A172 (cell line): ENCODE measurements around the gene EFNA1. TPM values are rescaled to one million over a fixed set of nuclear protein-coding genes. Genes with fewer than 3 reads are reported as not detected.
"Not testable (repeated sequence)": the region's sequence is repeated elsewhere in the genome, so short reads cannot be mapped to it uniquely, and the experiment has no call there.

Experiments
- DNase-seq: peaks from one replicate; pipeline ENCODE4 v3.0.0-alpha.2; 2015; ENCODE audit warnings: low spot score
- total RNA-seq: library from RNA; depleted of rRNA; stranded (reverse); fragments of >200 nt; shearing (Covaris generic); gene quantifications from 2 replicates; pipeline ENCODE4 v1.2.3, GENCODE V29; 2014

EFNA1 gene
- total RNA-seq, 1 experiment from 2014 or later: 17.0 TPM

DNA sequence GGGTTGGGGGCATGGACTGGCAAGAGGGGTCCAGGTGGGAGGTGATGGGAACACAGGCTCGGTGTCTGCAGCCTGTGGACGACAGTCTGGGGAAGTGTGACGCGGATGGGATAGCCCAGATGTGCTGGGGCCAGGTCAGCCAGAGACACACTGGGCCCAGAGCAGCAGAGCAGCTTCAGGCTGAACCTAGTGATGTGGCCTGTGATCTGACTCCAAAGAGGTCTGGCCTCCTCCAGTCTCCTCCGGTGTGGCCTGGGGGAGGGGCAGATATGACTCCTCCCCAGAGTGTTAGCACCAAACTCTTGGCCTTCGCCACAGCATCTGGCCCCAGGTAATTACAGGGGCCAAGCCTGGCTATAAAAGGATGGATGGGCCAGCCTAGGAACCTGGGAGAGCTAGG lies 35.5 kb upstream of the EFNA1 start:
- no peak for DNase-seq

DNA sequence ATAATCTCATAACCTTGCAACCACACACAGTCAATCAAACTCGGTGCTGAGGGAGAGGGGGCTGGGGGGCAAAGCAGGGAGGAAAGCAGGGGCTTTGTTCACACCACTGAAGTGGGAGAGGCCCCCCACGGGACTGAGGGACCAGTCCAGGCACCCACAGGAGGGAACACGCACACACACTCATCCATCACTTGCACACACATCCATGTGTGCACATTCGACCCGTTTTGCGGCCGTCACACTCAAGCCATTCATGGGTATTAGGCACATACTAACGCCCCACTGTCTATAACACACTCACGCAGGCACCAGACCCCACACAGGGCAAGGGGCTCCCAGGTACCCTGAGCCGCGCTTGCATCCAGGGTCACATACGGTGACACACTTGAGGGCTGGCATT lies 35.0 kb upstream of the EFNA1 start:
- no peak for DNase-seq

DNA sequence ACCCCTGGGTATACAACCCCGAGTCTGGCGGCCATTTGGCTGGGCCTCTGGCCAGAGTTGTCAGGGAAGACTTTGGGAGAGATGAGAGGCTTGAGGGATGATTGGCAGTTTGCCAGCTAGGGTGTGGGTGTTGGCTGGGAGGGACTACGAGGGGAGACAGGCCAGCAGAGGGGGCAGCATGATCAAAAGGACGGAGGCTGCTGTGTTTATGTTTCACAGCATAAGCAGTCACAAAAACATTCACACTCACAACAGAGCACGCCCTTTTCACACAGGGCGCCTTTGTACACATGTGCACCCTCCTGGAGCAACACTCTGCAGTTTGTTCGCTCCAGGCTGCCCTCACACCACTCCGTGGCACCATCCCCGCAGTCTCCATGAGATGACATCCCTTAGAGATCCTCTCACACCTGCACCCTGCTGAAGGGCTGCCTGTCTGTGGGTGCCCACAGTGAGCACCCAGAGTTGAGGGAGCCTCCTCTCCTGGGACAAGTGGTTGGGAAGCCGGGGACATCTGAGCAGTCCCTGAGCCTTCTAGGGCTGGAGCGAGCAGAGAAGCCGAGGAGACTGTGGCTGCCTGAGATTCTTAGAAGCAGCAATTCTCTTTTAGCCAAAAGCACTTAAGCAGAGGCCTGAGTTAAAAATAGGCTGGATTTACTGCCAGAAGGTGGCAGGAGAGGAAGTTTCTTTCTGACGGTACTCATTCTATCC lies 33.6 kb upstream of the EFNA1 start:
- peak; percentile 67 for DNase-seq

DNA sequence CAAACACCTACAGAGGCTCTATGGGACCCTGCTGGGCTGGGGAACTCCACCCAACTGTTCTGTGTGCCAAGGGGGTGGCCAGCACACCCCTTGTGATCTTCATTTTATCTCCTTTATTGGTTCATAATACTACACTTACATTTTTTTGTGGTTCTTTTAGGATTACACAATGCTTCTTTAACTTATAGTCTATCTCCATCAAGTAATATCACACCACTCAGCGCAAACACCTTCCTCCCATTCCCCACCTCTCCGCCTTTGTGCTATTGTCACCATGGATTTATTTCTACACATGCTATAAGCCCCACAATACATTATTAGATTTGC lies 33.1 kb upstream of the EFNA1 start:
- DNase-seq: no peak

DNA sequence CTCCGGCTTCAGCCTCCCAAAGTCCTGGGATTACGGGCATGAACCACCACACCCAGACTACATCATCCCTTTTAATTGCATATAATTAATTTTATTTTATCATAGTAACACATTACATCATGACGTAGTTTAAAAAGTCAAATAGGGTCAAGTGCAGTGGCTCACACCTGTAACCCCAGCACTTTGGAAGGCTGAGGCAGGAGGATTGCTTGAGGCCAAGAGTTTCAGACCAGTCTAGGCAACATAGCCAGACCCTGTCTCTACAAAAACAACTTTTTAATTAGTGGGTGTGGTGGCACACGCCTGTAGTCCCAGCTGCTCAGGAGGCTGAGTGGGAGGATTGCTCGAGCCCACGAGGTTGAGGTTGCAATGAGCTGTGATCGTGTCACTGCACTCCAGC lies 28.3 kb upstream of the EFNA1 start:
- no peak for DNase-seq

DNA sequence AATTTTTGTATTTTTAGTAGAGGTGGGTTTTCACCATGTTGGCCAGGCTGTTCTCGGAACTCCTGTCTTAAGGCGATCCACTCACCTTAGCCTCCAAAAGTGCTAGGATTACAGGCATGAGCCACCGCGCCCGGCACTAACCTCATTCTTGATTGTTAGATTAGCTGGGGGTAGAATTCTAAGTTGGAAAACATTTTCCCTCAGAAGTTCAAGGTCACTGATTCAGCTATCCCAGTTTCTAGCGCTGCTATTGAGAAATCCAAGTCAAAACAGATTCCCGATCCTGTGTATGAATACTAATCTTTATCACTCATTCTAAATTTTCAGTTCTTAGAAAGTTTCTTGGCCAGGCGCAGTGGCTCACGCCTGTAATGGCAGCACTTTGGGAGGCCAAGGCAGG lies 24.4 kb upstream of the EFNA1 start:
- no peak for DNase-seq

DNA sequence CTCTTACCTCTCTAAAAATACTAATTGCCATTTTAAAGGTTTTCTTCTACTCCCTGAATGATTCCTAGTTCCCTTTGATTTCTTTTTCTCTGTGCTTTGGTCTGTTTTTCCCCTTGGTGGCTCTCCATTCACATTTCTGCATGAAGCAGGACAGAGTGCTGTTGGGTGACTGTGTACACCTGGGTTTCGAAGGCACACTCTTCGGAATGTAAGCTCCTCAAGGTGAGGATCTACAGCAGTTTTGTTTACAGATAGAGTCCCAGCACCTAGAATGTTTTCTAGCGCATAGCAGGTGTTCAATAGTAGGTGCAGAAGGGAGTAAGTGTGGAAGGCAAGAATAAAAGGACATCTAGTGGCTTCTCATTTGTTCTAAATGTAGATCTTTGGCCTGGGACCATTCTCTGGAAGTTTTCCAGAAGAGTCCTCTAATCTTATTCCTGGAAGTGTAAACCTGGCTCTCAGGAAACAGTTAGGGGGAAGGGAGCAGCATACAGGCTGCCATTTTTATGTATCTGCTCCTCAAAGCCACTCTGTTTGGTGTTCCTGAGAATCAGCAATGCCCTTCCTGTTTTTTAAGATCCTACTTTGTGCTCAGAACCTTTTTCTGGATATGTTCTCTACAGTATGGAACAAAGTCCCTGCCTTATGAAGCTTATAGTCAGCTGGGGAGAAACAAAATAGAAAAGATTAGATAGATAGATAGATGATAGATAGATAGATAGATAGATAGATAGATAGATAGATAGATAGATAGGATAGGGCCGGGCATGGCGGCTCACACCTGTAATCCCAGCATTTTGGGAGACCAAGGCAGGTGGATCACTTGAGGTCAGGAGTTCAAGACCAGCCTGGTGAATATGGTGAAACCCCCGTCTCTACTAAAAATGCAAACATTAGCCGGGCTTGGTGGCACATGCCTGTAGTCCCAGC lies 22.8 kb upstream of the EFNA1 start:
- DNase-seq: no peak

DNA sequence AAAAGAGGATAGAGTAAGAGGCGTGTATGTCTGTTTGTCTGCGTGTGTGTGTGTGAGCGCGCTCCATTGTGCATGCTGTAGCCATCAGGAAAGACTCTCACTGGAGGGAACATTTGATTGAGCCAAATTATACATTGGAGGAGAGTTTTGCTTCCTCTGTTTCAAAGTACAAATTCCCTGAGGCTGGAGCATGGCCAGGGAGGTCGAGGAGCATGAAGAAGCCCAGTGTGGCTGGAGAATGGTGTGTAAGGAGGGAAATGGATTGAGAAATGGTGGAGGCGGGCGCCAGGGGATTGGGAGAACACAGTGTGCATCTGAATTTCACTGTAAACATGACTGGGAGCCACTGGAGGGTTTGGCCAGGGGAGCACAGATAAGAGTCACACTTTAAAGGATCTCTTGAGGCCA lies 22.1 kb upstream of the EFNA1 start:
- DNase-seq: no peak

DNA sequence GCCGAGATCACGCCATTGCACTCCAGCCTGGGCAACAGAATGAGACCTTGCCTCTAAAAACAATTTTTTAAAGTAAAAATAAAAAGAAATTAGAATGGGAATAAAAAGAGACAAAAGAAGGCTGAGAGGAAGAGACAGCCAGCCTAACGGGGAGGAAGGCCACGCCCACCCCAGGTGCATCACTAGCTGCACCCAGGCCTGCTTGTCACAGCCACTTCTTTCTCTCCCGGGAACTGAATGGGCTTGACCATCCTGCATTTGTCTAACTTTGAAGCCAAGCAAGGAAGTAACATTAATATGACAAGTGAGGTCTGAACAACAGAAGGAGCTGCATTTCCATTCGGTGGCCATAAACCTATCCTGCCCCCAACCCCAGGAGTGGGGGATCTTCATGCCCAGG lies 20.8 kb upstream of the EFNA1 start:
- DNase-seq: no peak

DNA sequence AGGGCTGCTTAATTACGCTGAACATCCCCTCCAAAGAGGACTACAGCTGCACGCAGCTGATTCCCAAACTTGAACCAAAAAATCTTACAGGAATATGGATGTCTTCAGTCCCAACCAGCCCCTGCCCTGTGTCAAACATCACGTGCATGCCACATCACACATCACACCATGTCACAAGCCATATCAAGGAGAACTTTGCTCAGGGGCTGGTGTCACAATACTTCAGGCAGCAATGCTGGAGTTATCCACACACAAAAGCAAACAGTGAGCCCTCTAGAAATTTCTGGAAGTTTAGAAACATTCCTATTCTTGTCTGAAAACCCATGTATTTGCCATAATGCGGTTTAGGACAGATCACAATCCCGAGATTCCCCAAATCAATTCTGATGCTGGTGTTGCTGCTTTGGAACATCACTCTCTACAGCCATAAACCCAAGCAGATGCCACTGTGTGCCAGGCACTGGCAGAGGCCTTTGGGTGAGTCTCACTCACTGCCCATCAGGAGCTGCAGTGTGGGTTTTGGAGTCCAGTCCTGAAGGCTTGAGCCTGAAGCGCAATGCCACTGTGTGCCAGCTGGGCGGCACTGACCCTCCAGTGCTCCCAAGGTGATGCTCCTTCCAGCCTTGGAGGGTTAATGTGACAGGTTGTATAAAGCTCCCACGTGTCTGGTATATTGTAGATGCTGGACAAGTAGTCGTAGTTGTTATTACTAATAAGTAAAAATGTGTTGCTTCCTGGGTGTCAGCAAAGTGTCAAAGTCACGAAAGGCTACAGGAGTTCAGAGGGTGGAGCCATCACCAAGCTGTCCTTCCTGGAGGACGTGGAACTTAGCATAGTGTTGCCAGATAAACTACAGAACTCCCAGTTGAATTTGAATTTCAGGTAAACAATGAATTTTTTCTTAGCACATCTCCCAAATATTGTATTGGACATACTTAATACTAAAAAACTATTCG lies 20.1 kb upstream of the EFNA1 start:
- no peak for DNase-seq

DNA sequence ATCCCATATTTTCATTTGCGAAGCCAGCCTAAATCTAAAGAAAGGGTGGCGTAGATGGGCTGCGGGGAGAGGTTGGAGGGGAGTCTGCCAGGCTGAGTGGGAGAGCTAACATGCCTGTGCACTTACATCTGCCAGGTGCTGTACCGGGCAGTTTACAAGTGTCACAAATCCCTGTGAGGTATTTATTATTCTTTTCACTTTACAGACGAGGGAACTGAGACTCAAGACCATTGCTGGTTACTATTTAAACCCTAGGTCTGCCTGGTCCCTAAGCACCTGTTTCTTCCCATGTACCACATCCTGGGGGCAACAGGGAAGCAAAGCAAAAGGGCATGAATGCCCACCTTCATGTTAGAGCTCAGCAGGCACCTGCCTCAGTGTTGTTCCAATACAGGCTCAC lies 19.4 kb upstream of the EFNA1 start:
- no peak for DNase-seq

DNA sequence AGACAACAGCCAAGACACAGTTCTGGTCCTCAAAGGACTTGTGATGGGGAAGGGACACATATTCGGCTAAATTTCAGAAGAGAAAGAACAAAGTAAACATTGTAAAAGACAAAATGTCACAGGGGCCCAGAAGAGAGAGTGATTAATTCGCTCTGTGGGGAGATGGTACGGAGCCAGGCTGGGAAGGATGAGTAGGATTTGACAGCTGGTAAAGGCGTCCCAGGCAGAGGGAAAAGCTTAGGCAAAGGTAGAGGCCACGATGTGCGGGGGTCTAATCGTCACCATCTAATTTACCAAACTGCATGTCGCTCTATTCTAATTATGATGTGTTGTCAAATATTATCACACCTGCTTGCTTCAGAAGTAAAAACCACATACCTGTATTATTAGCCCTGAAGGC lies 17.3 kb upstream of the EFNA1 start:
- no peak for DNase-seq

DNA sequence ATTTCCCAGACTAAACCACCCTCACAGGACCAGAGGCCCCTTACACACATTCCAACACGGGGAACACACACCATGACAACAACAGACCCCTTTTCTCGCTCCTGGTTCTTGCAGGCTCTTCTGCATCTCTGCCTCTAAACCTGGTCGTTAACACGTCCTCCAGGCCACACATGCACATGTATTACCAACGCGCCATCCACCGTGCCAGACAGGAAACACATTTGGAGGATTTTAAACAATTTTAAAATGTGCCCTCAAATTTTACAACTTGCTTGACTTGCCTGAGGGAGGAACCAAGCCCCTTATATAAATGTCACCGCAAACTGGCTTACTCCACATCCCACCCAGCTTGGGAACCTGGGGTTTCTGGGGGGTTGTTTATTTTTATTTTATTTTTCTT lies 16.9 kb upstream of the EFNA1 start:
- DNase-seq: no peak

DNA sequence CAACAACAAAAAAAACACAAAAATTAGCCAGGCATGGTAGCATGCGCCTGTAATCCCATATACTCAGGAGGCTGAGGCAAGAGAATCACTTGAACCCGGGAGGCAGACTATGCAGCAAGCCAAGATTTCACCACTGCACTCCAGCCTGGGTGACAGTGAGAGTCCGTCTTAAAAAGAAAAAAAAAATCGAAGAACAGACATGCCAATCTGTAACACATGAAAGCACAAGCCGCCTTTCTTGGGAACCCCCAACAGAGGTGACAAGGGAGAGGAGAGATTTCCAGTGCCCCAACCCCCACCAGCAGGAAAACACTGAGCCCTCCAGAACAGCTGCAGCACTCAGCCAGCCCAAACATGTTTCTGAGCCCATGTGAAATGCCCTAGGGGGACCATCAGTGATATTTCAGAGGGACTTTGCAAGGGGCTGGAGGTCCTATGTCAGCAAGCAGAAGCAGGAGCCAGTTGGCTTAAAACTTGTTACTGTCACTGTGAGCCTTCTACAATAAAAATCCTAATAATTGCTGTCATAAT lies 14.2 kb upstream of the EFNA1 start:
- no peak for DNase-seq

DNA sequence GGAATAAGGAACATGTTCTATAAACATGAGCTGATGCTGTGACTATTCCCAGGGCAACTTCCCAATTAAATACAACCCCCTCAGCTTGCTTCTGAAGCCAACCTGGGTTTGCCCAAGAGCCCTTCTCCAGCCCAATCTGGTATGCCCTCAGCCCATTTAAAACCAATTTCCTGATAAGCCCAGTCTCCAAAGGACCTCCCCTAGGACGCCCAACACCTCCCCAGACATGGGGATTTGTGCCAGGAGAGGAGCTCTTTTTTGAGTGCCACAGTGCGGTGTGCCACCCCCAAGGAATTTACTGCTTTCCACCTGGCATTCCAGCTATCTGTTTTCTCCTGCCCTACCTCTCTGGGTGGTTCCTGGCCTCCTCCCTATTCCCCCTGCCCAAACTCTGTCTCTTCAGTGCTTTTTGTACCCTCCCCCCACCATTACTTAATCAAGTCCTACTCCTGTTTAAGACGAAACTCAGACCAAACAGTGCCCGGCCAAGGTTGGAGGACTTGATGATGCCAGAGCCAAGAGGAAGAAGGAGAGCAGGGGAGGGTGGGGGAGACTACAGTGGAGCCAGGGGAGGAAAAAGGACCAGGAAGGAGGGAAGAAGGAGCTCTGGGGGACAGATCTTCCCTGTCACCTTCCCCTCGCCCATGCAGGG lies 11.4 kb upstream of the EFNA1 start:
- DNase-seq: no peak

DNA sequence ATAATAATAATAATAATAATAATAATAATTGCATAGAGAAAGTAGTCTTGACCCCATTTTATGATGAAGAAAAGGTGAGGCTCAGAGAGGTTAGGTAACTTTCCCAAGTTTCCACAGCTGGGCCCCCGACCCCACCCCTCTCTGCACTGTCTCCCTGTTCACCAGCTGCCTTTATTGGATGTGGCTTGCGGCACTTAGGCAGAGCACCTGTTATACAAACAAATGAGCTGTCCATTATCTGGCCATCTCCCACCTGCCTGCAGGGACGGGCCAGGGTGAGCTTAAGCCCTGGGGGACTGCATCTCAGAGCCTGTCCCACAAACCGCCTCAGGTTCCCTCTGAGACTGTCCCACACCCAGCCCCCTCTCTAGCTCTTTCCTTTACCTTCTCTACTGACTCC lies 10.1 kb upstream of the EFNA1 start:
- no peak for DNase-seq

DNA sequence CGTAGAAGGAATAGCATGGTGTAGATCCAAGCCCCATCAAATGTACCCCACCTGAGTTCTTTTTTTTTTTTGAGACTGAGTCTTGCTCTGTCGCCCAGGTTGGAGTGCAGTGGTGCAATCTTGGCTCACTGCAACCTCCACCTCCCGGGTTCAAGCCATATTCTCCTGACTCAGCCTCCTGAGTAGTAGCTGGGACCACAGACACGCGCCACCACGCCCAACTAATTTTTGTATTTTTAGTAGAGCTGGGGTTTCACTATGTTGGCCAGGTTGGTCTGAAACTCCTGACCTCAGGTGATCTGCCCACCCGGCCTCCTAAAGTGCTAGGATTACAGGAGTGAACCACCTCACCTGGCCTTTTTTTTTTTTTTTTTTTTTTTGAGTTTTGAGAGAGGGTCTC lies 9.6 kb upstream of the EFNA1 start:
- not testable (repeated sequence) for DNase-seq

DNA sequence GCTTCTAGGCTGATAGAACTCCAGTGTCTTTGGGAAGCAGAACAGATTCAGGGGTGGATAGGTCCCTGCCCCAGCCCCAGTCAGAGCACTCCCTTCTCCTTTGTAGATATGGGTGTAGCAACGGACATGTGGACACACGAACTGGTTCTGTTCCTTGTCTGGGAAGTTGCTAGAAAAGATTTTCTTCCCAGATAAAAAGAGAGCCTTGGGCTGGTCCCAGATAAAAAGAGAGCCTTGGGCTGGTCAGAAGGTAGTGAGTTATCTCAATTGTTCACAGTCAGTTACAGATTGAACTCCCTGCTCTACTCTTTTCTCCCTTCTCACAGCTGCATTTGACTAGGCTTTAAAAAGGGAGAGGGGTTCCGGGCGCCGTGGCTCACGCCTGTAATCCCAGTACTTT lies 7.4 kb upstream of the EFNA1 start:
- no peak for DNase-seq

DNA sequence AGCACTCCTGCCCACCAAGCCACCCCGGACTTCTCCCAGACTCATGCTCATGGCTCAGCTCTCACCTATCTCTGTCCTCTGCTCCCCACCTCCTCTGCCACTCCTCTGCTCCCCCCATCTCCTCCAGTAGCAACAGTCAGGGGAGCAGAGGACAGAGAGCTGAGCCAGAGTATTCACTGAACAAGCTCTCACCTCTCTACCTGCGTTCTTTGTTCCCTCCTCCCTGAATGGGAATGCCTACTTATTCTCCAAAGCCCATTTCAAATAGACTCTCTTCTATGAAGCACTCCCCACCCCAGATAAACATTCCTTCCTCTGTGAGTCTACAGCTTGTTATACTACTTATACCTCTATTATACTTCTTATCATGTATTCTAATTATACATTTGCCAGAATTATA lies 6.4 kb upstream of the EFNA1 start:
- no peak for DNase-seq

DNA sequence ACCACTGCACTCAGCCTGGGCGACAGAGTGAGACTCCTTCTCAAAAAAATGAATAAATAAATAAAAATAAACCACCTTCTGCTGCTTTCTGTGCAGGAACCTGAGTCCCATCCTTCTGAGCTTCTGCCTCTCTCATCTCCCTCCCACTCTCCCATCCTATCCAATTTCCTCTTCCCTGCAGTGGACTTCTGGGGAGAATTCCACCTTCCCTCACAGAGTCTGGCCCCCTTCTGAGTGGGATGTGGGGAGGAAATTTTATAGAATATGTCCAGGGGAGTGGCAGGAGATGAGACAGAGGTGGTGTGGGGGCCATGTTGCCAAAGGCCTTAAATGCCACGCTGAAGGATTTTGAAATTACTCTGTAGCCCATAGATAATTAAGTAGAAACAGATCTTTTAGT lies 5.4 kb upstream of the EFNA1 start:
- DNase-seq: no peak

DNA sequence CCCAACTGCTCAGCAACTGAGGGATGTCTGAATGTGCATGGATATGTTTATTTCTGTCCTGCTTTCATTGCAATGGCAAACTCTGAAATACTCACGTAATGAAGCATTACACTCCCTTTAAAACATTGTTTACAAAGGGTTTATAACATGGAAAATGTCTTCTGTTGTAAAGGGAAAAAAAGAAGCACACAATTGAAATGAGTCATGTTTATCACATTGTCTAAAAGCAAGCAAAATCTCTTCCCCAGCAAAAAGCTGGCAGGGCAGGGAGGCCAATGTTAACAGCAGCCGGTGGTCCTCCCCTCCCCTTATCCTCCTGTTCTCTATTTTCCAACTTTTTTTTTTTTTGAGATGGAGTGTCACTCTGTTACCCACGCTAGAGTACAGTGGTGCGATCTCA lies 3.9 kb upstream of the EFNA1 start:
- DNase-seq: no peak
